ENCODE measurements around the gene ABL1.

ABL1 gene

GRCh38 chr9:130925050-130925678 lies 90.1 kb downstream of the ABL1 start:
- DNase-seq (ENCODE audit: low spot score): no peak
- in situ Hi-C loops (cut with MboI; ENCODE audit: low sequenced_read_pairs, unreplicated experiment): no loop called here

GRCh38 chr9:130927338-130927737 lies 92.3 kb downstream of the ABL1 start:
- in situ Hi-C loops (cut with MboI; ENCODE audit: low sequenced_read_pairs, unreplicated experiment): no loop called here
- DNase-seq (ENCODE audit: low spot score): no peak
- no peak for TF ChIP-seq CTCF (IDR thresholded peaks at IDR 0.05; ENCODE audit: borderline replicate concordance, control extremely low read depth, extremely low read depth, insufficient read depth, missing control alignments)

More at GRCh38 chr9:130925050-130925678, 90.1 kb downstream of the ABL1 start:
- no peak for TF ChIP-seq CTCF (IDR thresholded peaks at IDR 0.05; ENCODE audit: borderline replicate concordance, control extremely low read depth, extremely low read depth, insufficient read depth, missing control alignments)

- in situ Hi-C loops (cut with MboI; ENCODE audit: low sequenced_read_pairs, unreplicated experiment): no loop called here
- no peak for TF ChIP-seq CTCF (IDR thresholded peaks at IDR 0.05; ENCODE audit: borderline replicate concordance, control extremely low read depth, extremely low read depth, insufficient read depth, missing control alignments)
- DNase-seq (ENCODE audit: low spot score): peak; percentile 74
Measured at GRCh38 chr9:130927995-130928900, 93.2 kb downstream of the ABL1 start.

GRCh38 chr9:130929571-130930038 lies 94.6 kb downstream of the ABL1 start:
- no peak for DNase-seq (ENCODE audit: low spot score)
- in situ Hi-C loops (cut with MboI; ENCODE audit: low sequenced_read_pairs, unreplicated experiment): loop anchor here (10.0 kb wide), 1 partner anchor 55 kb away; no protein-coding TSS in a partner anchor
- TF ChIP-seq CTCF (IDR thresholded peaks at IDR 0.05; ENCODE audit: borderline replicate concordance, control extremely low read depth, extremely low read depth, insufficient read depth, missing control alignments): no peak

GRCh38 chr9:130930132-130930803 lies 95.2 kb downstream of the ABL1 start:
- no peak for DNase-seq (ENCODE audit: low spot score)
- in situ Hi-C loops (cut with MboI; ENCODE audit: low sequenced_read_pairs, unreplicated experiment): loop anchor here (10.0 kb wide), 1 partner anchor 55 kb away; no protein-coding TSS in a partner anchor
- TF ChIP-seq CTCF (IDR thresholded peaks at IDR 0.05; ENCODE audit: borderline replicate concordance, control extremely low read depth, extremely low read depth, insufficient read depth, missing control alignments): no peak

- DNase-seq (ENCODE audit: low spot score): no peak
- in situ Hi-C loops (cut with MboI; ENCODE audit: low sequenced_read_pairs, unreplicated experiment): loop anchor here (10.0 kb wide), 1 partner anchor 56 kb away; no protein-coding TSS in a partner anchor
- TF ChIP-seq CTCF (IDR thresholded peaks at IDR 0.05; ENCODE audit: borderline replicate concordance, control extremely low read depth, extremely low read depth, insufficient read depth, missing control alignments): no peak
Measured at GRCh38 chr9:130930804-130931349, 95.8 kb downstream of the ABL1 start.
